ENCODE results near the gene LPO.

LPO gene

GRCh38 chr17:58317421-58318064, 79.2 kb downstream of the LPO start:
- CTCF ChIA-PET = interaction anchor here (0.6 to 8.7 kb wide), 50 partner anchors 9 to 693 kb away, joined by 3 to 93 read pairs (median 5); partner anchors contain the start of genes HSF5, RNF43, SUPT4H1 and TSPOAP1
- peak; percentile 77 for TF ChIP-seq CTCF (IDR thresholded peaks at IDR 0.05; ENCODE audit: control extremely low read depth, extremely low read depth, low read depth, missing control alignments)
- DNase-seq (ENCODE audit: extremely low spot score) = peak; percentile 79
- POLR2A ChIA-PET = interaction anchor here (0.9 to 1.3 kb wide), 6 partner anchors 8 to 313 kb away, joined by 3 to 16 read pairs (median 6); partner anchors contain the start of gene TSPOAP1

- ChIA-PET POLR2A (interaction anchor here (0.6 to 1.3 kb wide), 8 partner anchors 8 to 754 kb away, joined by 3 to 16 read pairs (median 4); partner anchors contain the start of gene TSPOAP1), CTCF (interaction anchor here (0.6 to 8.7 kb wide), 48 partner anchors 9 to 692 kb away, joined by 3 to 93 read pairs (median 5); partner anchors contain the start of genes HSF5, RNF43, SUPT4H1 and TSPOAP1)
- no peak for DNase-seq (ENCODE audit: extremely low spot score)
Observed at GRCh38 chr17:58318065-58318481, 79.7 kb downstream of the LPO start.

More at GRCh38 chr17:58318065-58318481, 79.7 kb downstream of the LPO start:
- TF ChIP-seq CTCF (IDR thresholded peaks at IDR 0.05; ENCODE audit: control extremely low read depth, extremely low read depth, low read depth, missing control alignments) = no peak
